Heart right ventricle (tissue), 16 donors: ENCODE results near the gene TSSC4. TPM values are rescaled to one million over a fixed set of nuclear protein-coding genes. Genes with fewer than 3 reads are reported as not detected.
A peak's percentile ranks its signal among the peaks of the same experiment; 100 is the strongest.

Experiments
- ATAC-seq, 8 donors: fragments of 200-7000 bp; cut with Tn5 transposase; one replicate each; pipeline ENCODE4 v1.9.1; 2020; ENCODE audit warnings: mild to moderate bottlenecking in 8 of 8, moderate library complexity in 8 of 8, moderate number of reproducible peaks in 1 of 8
- DNase-seq, 2 donors: peaks; one replicate each; pipeline ENCODE4 v3.0.0-alpha.2; 2020
- H3K27ac ChIP-seq, 10 donors: fragments of 200-600 bp; sonication (generic) in 2 of 10; one replicate each; pipeline versions ENCODE4 v1.5.0 to v1.8.0; 2020 to 2022; ENCODE audit warnings: mild to moderate bottlenecking in 3 of 10
- H3K27me3 ChIP-seq, 7 donors: fragments of 200-600 bp; one replicate each; pipeline ENCODE4 v1.8.0; 2021 to 2022; ENCODE audit warnings: mild to moderate bottlenecking in 2 of 7
- H3K36me3 ChIP-seq, 9 donors: fragments of 200-600 bp; sonication (generic) in 1 of 9; one replicate each; pipeline versions ENCODE4 v1.5.0 to v1.8.0; 2020 to 2022; ENCODE audit warnings: mild to moderate bottlenecking in 2 of 9
- H3K4me1 ChIP-seq, 9 donors: fragments of 200-600 bp; sonication (generic) in 1 of 9; one replicate each; pipeline versions ENCODE4 v1.5.0 to v1.8.0; 2020 to 2022; ENCODE audit warnings: mild to moderate bottlenecking in 4 of 9
- H3K4me3 ChIP-seq, 10 donors: fragments of 200-600 bp; sonication (generic) in 2 of 10; one replicate each; pipeline versions ENCODE4 v1.5.0 to v1.8.0; 2020 to 2022; ENCODE audit warnings: mild to moderate bottlenecking in 7 of 10, moderate library complexity in 2 of 10
- H3K9me3 ChIP-seq, 11 donors: fragments of 200-600 bp in 10 of 11; sonication (generic) in 2 of 11; one replicate each; pipeline versions ENCODE4 v1.5.0 to v1.8.0; 2013 to 2022; ENCODE audit warnings: mild to moderate bottlenecking in 2 of 11, control low read depth in 1 of 11, moderate library complexity in 1 of 11
- CTCF ChIP-seq, 9 donors: fragments of 200-600 bp; sonication (generic) in 2 of 9; IDR thresholded peaks; one replicate each; pipeline versions ENCODE4 v1.5.0 to v1.8.0; 2021 to 2022; ENCODE audit warnings: antibody characterized with exemption in 9 of 9, mild to moderate bottlenecking in 5 of 9, moderate library complexity in 1 of 9
- WGBS, 2 donors: extraction: QIAGEN DNeasy Blood & Tissue Kit; methylation state at CpG; one replicate each; pipeline ENCODE4 v1.1.7; 2013; ENCODE audit warnings: inconsistent platforms in 1 of 2; 5-methylcytosine and 5-hydroxymethylcytosine counted together
- intact Hi-C, 10 donors: fragments of 100-400 bp; cut with DNase I; formaldehyde crosslinking; loops; one replicate each; pipeline versions ENCODE4 v1.11.1 to v1.14.2; 2022
- long read RNA-seq, 3 donors: library from polyadenylated mRNA; unstranded; transcript quantifications; one replicate each; pipeline ENCODE4 v2.0.0, GENCODE V29; 2020 to 2021
- polyA plus RNA-seq, 2 donors: library from polyadenylated mRNA; stranded (reverse); fragments of 200-250 nt; gene quantifications; one replicate each; pipeline ENCODE4 v1.2.3, GENCODE V29; 2013
- total RNA-seq, 10 donors: library from RNA; stranded (reverse); fragmentation: NEBNext Ultra II Directional in 3 of 10; extraction: Animal tissue kit (Norgen Biotek cat#: 25700) in 3 of 10; gene quantifications; one replicate each; pipeline versions ENCODE4 v1.2.1 to v1.2.4, GENCODE V29; 2021 to 2023
- donor health status: Arrhythmogenic right ventricular cardiomyopathy.
- donor health status: ischemic (EF 13 %, LVEDD 7.1; RV severe dilation, severe dysfunction).
- donor health status: healthy with polysubstance abuse.
- donor health status: DM: no; HTN: yes; CAD: no.
- donor health status: DM: no; HTN: no; CAD: no.
- donor health status: ischemic (EF 25% LVEDD 6.9; RV normal size, moderate dysfunction).
- donor health status: ischemic (EF 25% LVEDD 5.7; RV mildly dilated, moderate dysfunction).
- donor health status: healthy.
- donor health status: DM: yes; HTN: yes; CAD: no.
- donor health status: Ischemic cardiomyopathy.
- donor health status: ischemic (EF 35%, LVEDD 5.7; RV mildly dilated, moderate dysfunction).
- donor health status: nonischemic (EF 11% LVEDD 7.7; RV severe dilation, severe dysfunction).
- donor health status: DM: yes; HTN: yes; CAD: no.
- donor health status: PGD.
- donor health status: ischemic (EF 29% LVEDD 5.4; RV normal size, mild dysfunction).
- donor health status: nonischemic (EF 23%, LVEDD 6.1; RV moderate dilation, normal function).

The TSSC4 gene
- total RNA-seq = 10 to 100 TPM; 22.0 to 46.4 (median 29.2) TPM
- 10 to 100 TPM; 56.0 to 72.3 TPM for polyA plus RNA-seq
- long read RNA-seq, donor 1, transcript TSSC4-201 (3 exons, 1,686 nt) = major isoform, 45 of 52 reads
- long read RNA-seq, donor 1, partial matches to known transcripts = 2 of 52 reads
- long read RNA-seq, donor 1, other reads (novel, unspliced or antisense) = 3 of 52 reads
- long read RNA-seq, donor 2, transcript TSSC4-201 (3 exons, 1,686 nt) = major isoform, 29 of 40 reads
- long read RNA-seq, donor 2, transcript TSSC4-203 (4 exons, 1,544 nt) = minor isoform, 5 of 40 reads
- long read RNA-seq, donor 2, partial matches to known transcripts = 0 of 40 reads
- long read RNA-seq, donor 2, other reads (novel, unspliced or antisense) = 2 of 40 reads
- long read RNA-seq, donor 3, transcript TSSC4-201 (3 exons, 1,686 nt) = major isoform, 68 of 78 reads
- long read RNA-seq, donor 3, transcript TSSC4-210 (2 exons, 912 nt) = minor isoform, 7 of 78 reads
- long read RNA-seq, donor 3, partial matches to known transcripts = 0 of 78 reads
- long read RNA-seq, donor 3, other reads (novel, unspliced or antisense) = 1 of 78 reads

GRCh38 chr11:2400069-2400761, at the start of gene TSSC4:
Gene TSSC4, plus strand, starts transcription at chr11:2400750. Its CDS starts 1,884 bp downstream, at chr11:2402634.
- ATAC-seq (peak; percentile 91 to 96 (median 93)), DNase-seq (peak; percentile 100)
- intact Hi-C loops = loop anchor here in 5 of 10 donors (1.0 to 5.0 kb wide), 6 partner anchors 19 to 208 kb away; partner anchors contain the start of genes C11orf21 (in 1 of the 5) and TSPAN32 (in 1 of the 5)
- TF ChIP-seq CTCF (IDR thresholded peaks at IDR 0.05) = peak; percentile 94 to 100 (median 99)
- Histone ChIP-seq H3K9me3 (no peaks in the 10 kb centered on the region), H3K4me3 (peak within 1 kb of the TSS; percentile 72 to 99 (median 92)), H3K27me3 (no peaks in the 10 kb centered on the region), H3K27ac (peak within 1 kb of the TSS; percentile 96 to 100 (median 98)), H3K36me3 (peaks cover 0 to 64% (median 42%) of the 10 kb centered on the region in 9 donors), H3K4me1 (peaks cover 19 to 32% (median 27%) of the 10 kb centered on the region in 9 donors)
- WGBS, 2 donors = 0% methylated on average over 66 of the region's 66 CpGs

- ATAC-seq (peak in 1 of 8 donors; percentile 21), DNase-seq (no peak)
- no peak overlapping the region for H3K27ac ChIP-seq
- WGBS, 2 donors = 84 to 89% methylated on average over 3 of the region's 3 CpGs
- TF ChIP-seq CTCF (IDR thresholded peaks at IDR 0.05) = no peak
- H3K9me3 ChIP-seq = peaks cover 0 to 21% (median 10%) of the 10 kb centered on the region in 11 donors
- no peaks in the 10 kb centered on the region for H3K4me1 ChIP-seq
- intact Hi-C loops = no loop called here
- H3K36me3 ChIP-seq = no peaks in the 10 kb centered on the region
- H3K27me3 ChIP-seq = no peaks in the 10 kb centered on the region
- no peak overlapping the region for H3K4me3 ChIP-seq
Measured at GRCh38 chr11:2351701-2352100, 48.8 kb upstream of the TSSC4 start.

- peaks cover 0 to 21% (median 10%) of the 10 kb centered on the region in 11 donors for H3K9me3 ChIP-seq
- DNase-seq (no peak), ATAC-seq (no peak)
- H3K27me3 ChIP-seq = no peaks in the 10 kb centered on the region
- WGBS, 2 donors = 78 to 87% methylated on average over 4 of the region's 4 CpGs
- TF ChIP-seq CTCF (IDR thresholded peaks at IDR 0.05) = no peak
- intact Hi-C loops = no loop called here
- H3K4me3 ChIP-seq = no peak overlapping the region
- no peaks in the 10 kb centered on the region for H3K4me1 ChIP-seq
- no peaks in the 10 kb centered on the region for H3K36me3 ChIP-seq
- no peak overlapping the region for H3K27ac ChIP-seq
Measured at GRCh38 chr11:2352420-2352819, 48.1 kb upstream of the TSSC4 start.

- 83 to 86% methylated on average over 7 of the region's 7 CpGs for WGBS, 2 donors
- H3K27ac ChIP-seq = no peak overlapping the region
- ATAC-seq = no peak
- no peak overlapping the region for H3K4me3 ChIP-seq
- no peak for DNase-seq
- no peaks in the 10 kb centered on the region for H3K4me1 ChIP-seq
- H3K27me3 ChIP-seq = no peaks in the 10 kb centered on the region
- H3K36me3 ChIP-seq = no peaks in the 10 kb centered on the region
- intact Hi-C loops = no loop called here
- H3K9me3 ChIP-seq = peaks cover 0 to 5% (median 0%) of the 10 kb centered on the region in 11 donors
- no peak for TF ChIP-seq CTCF (IDR thresholded peaks at IDR 0.05)
Measured at GRCh38 chr11:2355000-2355644, 45.4 kb upstream of the TSSC4 start.
